Hepatocyte (in vitro differentiated cells): Measurements from ENCODE around the gene HOXD12.

Source experiments
- CTCF ChIP-seq: fragments of 200-600 bp; sonication (generic); IDR thresholded peaks from 2 replicates; pipeline ENCODE4 v1.5.1; 2016; ENCODE audit warnings: antibody characterized with exemption, mild to moderate bottlenecking; ENCODE audit not compliant: poor library complexity
- EZH2 ChIP-seq: fragments of 200-600 bp; sonication (generic); IDR thresholded peaks from 2 replicates; pipeline ENCODE4 v1.6.1; 2016; ENCODE audit warnings: antibody characterized with exemption, mild to moderate bottlenecking, borderline replicate concordance

- TF ChIP-seq CTCF = no peak
- no peak for TF ChIP-seq EZH2
These were observed 51.2 kb downstream of the HOXD12 start for GRCh38 chr2:176150584-176151441.
